Activated naive CD4-positive, alpha-beta T cell treated with anti-CD3 and anti-CD28 coated beads, Interleukin-2, amount 10 ng/mL, durations not matched to agents 5 hours and 36 hours (primary cell): ENCODE measurements around the gene ADA. TPM values are rescaled to one million over a fixed set of nuclear protein-coding genes. Genes with fewer than 3 reads are reported as not detected.

Source experiments
- total RNA-seq, 2 experiments: library from RNA; stranded (reverse); gene quantifications; one replicate each; pipeline ENCODE4 v1.2.3, GENCODE V29; 2021

ADA gene
- 100 to 1,000 TPM; 105 to 109 TPM for total RNA-seq

DNA sequence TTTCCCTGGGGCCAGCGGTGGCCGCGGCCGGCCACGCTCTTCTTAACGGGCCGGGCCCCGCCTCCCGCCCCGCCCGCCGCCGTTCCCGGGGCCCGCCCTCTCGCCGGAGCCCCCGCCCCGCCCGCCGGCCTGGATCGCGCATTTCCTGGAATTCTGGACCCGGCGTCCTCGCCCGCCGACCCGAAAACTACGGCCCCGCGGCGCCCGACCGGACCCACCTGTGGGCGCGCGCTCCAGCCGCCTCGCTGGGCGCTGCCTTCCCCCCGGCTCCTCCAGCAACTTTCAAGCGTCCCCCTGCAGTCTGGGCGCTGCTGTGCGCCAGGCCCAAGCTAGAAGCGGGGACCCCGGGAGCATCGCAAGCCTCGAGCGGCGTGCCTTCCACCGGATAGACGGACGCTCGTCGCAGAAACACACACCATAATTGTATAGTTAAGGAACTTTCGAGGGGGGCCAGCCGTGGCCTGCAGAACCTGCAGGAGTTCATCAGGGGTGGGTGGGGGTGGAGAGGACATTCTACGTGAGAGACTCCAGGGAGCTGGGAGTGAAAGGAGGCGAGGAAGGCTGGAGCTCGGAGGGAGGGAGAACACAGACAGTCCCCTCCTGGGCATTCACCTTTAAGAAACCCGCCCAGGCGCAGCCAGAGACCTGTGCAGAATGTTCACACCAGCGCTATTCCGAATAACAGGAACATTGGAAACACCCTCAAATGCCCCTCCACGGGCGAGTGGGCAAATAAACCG, at the start of gene ADA:
Gene ADA, minus strand, starts transcription at position 16 of the 740 bp plus-strand sequence. CDS start 92 bp downstream, outside the sequence.

DNA sequence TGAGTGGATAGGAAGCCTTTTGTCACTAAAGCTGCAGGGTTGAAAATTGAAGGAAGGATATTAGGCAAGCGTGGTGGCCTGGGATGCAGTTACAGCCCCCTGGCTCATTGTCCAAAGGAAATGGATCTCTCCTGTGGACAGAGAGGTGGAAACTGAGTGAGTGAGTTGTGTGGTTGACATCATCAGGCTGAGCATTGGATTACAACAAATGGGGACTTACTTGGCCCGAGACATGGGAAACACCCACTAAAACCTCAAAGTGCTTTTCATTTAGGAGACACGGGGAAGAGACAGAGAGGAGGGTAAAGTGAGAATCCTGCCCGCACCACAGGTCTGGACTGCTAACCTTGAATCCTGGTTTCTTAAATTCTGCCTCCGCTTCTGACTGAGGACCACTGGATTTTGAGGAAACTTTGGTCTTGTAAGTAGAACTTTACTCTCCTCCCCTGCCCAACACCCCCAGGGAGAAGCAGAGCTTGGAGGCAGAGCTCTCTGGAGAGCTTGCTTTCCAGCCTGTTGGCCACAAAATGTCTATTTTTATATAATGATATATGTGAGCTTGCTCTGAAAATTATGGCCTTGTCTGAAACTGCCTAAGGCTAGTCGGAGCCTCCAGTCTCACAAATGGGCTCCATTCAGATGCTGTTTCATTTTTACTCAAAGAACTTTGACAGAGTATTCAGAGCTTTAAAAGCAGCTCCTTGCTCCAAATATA, 69.0 kb downstream of the ADA start, which contains the start of gene PKIG:
Gene PKIG, plus strand, starts transcription at position 269 of the 715 bp plus-strand sequence. CDS start 31,978 bp downstream, outside the sequence.

Other genes starting within 250 kb of the ADA start
- gene TTPAL, start 175.8 kb downstream of the ADA start, total RNA-seq = 10 to 100 TPM; 16.1 to 17.2 TPM
- 10 to 100 TPM; 83.0 to 83.6 TPM for gene SERINC3, start 129.6 kb downstream of the ADA start, total RNA-seq
- 1 to 10 TPM; 3.3 TPM for gene PKIG, start 69.1 kb downstream of the ADA start, total RNA-seq
- not detected for gene CCN5, start 63.7 kb upstream of the ADA start, total RNA-seq
- not detected for gene KCNK15, start 94.2 kb upstream of the ADA start, total RNA-seq
- not detected for gene RIMS4, start 158.8 kb upstream of the ADA start, total RNA-seq
- 100 to 1,000 TPM; 270 to 282 TPM for gene YWHAB, start 234.0 kb upstream of the ADA start, total RNA-seq